ENCODE results near the gene DHFR2. TPM values are rescaled to one million over a fixed set of nuclear protein-coding genes. Genes with fewer than 3 reads are reported as not detected.
A peak's percentile ranks its signal among the peaks of the same experiment; 100 is the strongest.
"Not testable (repeated sequence)": the region's sequence is repeated elsewhere in the genome, so short reads cannot be mapped to it uniquely, and the experiment has no call there.

Gene DHFR2
- total RNA-seq, 4 donors from 2014 or later: 1.5 to 13.7 (median 6.3) TPM

DNA sequence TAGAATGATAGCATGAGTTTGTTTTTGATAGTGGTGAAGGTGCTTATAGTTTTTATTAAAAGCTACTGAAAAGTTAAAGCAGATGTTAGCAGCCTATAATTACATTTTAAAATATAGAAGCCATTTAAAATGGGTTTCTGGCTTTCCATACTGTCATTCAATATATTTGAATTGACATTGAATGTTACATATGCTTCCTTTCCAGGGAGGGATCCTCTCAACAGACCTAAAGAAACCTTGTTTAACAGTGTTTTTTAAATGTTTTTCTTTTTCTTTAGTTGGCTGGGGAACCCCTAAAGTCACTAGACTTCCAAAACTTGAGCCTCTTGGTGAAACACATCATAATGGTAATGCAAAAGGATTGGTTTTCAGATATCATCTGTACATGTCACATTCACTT is 12.2 kb downstream of the DHFR2 start:
- no peaks in the 10 kb centered on the region for H3K36me3 ChIP-seq
- H3K4me1 ChIP-seq: no peaks in the 10 kb centered on the region
- intact Hi-C loops (cut with DNase I; ENCODE audit: low total_unique reads): no loop called here
- TF ChIP-seq, protein P1, sequence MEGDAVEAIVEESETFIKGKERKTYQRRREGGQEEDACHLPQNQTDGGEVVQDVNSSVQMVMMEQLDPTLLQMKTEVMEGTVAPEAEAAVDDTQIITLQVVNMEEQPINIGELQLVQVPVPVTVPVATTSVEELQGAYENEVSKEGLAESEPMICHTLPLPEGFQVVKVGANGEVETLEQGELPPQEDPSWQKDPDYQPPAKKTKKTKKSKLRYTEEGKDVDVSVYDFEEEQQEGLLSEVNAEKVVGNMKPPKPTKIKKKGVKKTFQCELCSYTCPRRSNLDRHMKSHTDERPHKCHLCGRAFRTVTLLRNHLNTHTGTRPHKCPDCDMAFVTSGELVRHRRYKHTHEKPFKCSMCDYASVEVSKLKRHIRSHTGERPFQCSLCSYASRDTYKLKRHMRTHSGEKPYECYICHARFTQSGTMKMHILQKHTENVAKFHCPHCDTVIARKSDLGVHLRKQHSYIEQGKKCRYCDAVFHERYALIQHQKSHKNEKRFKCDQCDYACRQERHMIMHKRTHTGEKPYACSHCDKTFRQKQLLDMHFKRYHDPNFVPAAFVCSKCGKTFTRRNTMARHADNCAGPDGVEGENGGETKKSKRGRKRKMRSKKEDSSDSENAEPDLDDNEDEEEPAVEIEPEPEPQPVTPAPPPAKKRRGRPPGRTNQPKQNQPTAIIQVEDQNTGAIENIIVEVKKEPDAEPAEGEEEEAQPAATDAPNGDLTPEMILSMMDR (IDR thresholded peaks at IDR 0.05): no peak
- TF ChIP-seq POLR2A (IDR thresholded peaks at IDR 0.05): no peak
- H3K4me3 ChIP-seq: no peak overlapping the region
- DNase-seq: no peak
- H3K27ac ChIP-seq: no peak overlapping the region
- no peaks in the 10 kb centered on the region for H3K27me3 ChIP-seq
- H3K9me3 ChIP-seq: no peaks in the 10 kb centered on the region

DNA sequence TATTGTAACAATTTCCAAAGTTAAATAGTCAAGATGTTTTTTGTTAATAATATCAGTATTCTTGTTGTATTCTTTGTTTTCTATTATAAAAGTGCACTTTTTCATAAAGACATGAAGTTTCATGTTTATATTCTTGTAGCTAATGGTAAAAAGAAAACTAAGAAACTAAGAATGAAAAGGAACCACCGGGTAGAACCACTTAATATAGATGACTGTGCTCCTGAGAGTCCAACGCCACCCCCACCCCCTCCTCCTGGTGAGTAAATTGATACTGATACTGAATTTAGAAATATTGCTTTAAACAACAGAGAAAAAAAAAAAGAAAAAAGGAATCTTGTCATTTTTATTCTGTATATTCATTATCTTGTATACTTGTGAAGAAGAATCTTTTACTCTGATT is 13.4 kb downstream of the DHFR2 start:
- no peak for DNase-seq
- Histone ChIP-seq H3K27me3 (no peaks in the 10 kb centered on the region), H3K36me3 (no peaks in the 10 kb centered on the region), H3K4me1 (no peaks in the 10 kb centered on the region), H3K27ac (no peak overlapping the region), H3K9me3 (no peaks in the 10 kb centered on the region), H3K4me3 (no peak overlapping the region)
- no peak for TF ChIP-seq POLR2A (IDR thresholded peaks at IDR 0.05)
- intact Hi-C loops (cut with DNase I; ENCODE audit: low total_unique reads): no loop called here

DNA sequence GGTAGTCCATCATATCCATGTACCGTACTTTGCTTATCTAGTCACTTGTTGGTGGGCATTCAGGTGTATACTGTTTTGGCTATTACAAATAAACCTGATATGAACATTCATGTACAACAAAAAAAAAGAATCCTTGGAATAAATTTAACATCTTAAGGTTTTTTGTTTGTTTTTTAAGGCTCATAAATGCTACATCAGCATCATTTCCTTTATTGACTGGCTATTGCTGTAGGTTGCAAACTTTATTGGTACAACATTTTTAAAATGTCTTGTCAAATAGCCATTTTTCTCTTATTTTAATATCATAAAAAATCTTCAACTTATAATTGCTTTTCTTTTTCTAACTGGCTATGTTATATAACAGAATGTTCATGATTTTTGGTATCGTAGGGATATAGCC is 16.2 kb downstream of the DHFR2 start:
- Histone ChIP-seq H3K27ac (no peak overlapping the region), H3K36me3 (no peaks in the 10 kb centered on the region), H3K9me3 (no peaks in the 10 kb centered on the region), H3K4me3 (no peak overlapping the region), H3K27me3 (no peaks in the 10 kb centered on the region), H3K4me1 (no peaks in the 10 kb centered on the region)
- no peak for DNase-seq
- intact Hi-C loops (cut with DNase I; ENCODE audit: low total_unique reads): no loop called here
- TF ChIP-seq, protein P1 (IDR thresholded peaks at IDR 0.05): no peak
- TF ChIP-seq POLR2A (IDR thresholded peaks at IDR 0.05): no peak

DNA sequence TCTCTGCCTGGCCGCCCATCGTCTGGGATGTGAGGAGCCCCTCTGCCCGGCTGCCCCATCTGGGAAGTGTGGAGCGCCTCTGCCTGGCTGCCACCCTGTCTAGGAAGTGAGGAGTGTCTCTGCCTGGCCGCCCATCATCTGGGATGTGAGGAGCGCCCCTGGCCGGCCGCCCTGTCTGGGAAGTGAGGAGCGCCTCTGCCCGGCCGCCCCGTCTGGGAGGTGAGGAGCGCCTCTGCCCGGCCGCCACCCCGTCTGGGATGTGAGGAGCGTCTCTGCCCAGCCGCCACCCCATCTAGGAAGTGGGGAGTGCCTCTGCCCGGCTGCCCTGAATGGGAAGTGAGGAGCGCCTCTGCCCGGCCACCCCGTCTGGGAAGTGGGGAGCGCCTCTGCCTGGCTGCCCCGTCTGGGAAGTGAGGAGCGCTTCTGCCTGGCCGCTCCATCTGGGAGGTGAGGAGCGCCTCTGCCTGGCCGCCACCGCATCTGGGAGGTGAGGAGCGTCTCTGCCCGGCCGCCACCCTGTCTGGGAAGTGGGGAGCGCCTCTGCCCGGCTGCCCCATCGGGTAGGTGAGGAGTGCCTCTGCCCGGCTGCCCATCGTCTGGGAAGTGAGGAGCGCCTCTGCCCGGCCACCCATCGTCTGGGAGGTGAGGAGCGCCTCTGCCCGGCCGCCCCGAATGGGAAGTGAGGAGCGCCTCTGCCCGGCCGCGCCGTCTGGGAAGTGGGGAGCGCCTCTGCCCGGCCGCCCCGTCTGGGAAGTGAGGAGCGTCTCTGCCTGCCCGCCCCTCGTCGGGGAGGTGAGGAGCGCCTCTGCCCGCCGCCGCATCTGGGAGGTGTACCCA is 18.4 kb downstream of the DHFR2 start:
- H3K4me1 ChIP-seq; H3K4me3 ChIP-seq; H3K27me3 ChIP-seq; DNase-seq; intact Hi-C loops (cut with DNase I; ENCODE audit: low total_unique reads); H3K9me3 ChIP-seq; H3K27ac ChIP-seq; H3K36me3 ChIP-seq: not testable (repeated sequence)

DNA sequence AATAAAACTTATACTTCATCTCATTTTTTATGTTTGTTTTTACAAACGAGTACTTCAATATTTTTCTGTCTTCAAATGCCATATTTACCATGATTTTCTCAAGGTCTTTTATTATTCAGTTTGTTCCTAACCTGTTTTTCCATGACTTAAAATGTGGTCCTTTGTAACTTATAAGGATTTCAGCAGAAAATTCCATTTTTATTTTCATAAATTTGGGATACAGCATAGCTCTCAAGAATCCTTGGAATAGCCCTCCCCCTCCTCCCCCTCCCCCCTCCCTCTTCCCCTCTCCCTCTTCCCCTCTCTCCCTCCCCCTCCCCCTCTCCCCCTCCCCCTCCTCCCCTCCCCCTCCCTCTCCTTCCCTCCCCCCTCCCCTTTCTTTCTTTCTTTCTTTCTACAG is 19.4 kb downstream of the DHFR2 start:
- no peak overlapping the region for H3K27ac ChIP-seq
- TF ChIP-seq, protein P1 (IDR thresholded peaks at IDR 0.05): no peak
- no peak for TF ChIP-seq POLR2A (IDR thresholded peaks at IDR 0.05)
- no peak overlapping the region for H3K4me3 ChIP-seq
- no peaks in the 10 kb centered on the region for H3K4me1 ChIP-seq
- no peaks in the 10 kb centered on the region for H3K27me3 ChIP-seq
- H3K36me3 ChIP-seq: no peaks in the 10 kb centered on the region
- no peaks in the 10 kb centered on the region for H3K9me3 ChIP-seq
- DNase-seq: no peak
- intact Hi-C loops (cut with DNase I; ENCODE audit: low total_unique reads): no loop called here

DNA sequence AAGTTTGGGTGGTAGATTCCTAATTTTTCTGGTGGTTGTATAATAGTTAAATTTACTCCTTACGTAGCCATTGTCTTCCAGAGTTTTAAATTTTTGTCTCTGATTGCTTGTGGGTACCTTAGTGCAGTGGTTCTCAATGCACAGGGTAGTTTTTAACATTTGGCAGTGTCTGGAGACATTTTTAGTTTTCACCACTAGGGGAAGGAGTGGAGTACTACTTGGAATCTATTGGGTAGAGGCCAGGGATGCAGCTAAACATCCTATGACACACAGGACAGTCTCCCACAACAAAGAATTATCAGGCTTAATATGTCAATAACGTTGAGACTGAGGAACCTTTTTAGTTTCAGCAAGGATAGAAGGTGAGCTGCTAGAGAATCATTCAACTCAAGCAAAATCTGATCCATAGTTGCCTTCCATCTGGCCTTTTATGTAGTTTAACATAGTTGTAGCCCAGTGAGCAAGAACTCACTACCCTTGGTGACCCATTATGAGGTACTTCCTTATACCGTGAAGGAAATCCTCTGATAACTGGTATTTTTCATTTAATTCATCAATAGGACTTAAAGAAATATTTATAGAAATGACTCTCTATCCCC is 25.7 kb downstream of the DHFR2 start:
- Histone ChIP-seq H3K9me3 (no peaks in the 10 kb centered on the region), H3K27ac (no peak overlapping the region), H3K4me3 (no peak overlapping the region), H3K36me3 (no peaks in the 10 kb centered on the region), H3K4me1 (no peaks in the 10 kb centered on the region), H3K27me3 (no peaks in the 10 kb centered on the region)
- TF ChIP-seq POLR2A (IDR thresholded peaks at IDR 0.05): no peak
- TF ChIP-seq, protein P1 (IDR thresholded peaks at IDR 0.05): peak in 2 of 4 experiments; percentile 10 to 36
- intact Hi-C loops (cut with DNase I; ENCODE audit: low total_unique reads): no loop called here
- no peak for DNase-seq

All from uterus (tissue), 4 donors.